HUES48 (cell line): ENCODE measurements around the gene SLC25A39.
A peak's percentile ranks its signal among the peaks of the same experiment; 100 is the strongest.
"Not testable (repeated sequence)": the region's sequence is repeated elsewhere in the genome, so short reads cannot be mapped to it uniquely, and the experiment has no call there.

Experiments used
- H3K27ac ChIP-seq: one replicate; pipeline ENCODE4 v1.7.0; 2013; ENCODE audit warnings: low read depth, low read length, inconsistent platforms
- H3K27me3 ChIP-seq: 2 replicates; pipeline ENCODE4 v1.6.1; 2013; ENCODE audit warnings: mild to moderate bottlenecking, low read length; ENCODE audit not compliant: control insufficient read depth, insufficient read depth
- H3K36me3 ChIP-seq: 2 replicates; pipeline ENCODE4 v1.6.1; 2013; ENCODE audit warnings: low read length; ENCODE audit not compliant: control insufficient read depth, insufficient read depth
- H3K4me1 ChIP-seq: 2 replicates; pipeline ENCODE4 v1.6.1; 2013; ENCODE audit warnings: mild to moderate bottlenecking, low read length; ENCODE audit not compliant: control insufficient read depth, insufficient read depth
- H3K4me3 ChIP-seq: 2 replicates; pipeline ENCODE4 v1.5.1; 2013; ENCODE audit warnings: mild to moderate bottlenecking, low read depth, low read length
- H3K9ac ChIP-seq: 2 replicates; pipeline ENCODE4 v1.6.1; 2013; ENCODE audit warnings: mild to moderate bottlenecking, low read depth, low read length, moderate library complexity
- H3K9me3 ChIP-seq: 2 replicates; pipeline ENCODE4 v1.6.1; 2013; ENCODE audit warnings: low read length; ENCODE audit not compliant: control insufficient read depth, insufficient read depth

Gene SLC25A39

DNA sequence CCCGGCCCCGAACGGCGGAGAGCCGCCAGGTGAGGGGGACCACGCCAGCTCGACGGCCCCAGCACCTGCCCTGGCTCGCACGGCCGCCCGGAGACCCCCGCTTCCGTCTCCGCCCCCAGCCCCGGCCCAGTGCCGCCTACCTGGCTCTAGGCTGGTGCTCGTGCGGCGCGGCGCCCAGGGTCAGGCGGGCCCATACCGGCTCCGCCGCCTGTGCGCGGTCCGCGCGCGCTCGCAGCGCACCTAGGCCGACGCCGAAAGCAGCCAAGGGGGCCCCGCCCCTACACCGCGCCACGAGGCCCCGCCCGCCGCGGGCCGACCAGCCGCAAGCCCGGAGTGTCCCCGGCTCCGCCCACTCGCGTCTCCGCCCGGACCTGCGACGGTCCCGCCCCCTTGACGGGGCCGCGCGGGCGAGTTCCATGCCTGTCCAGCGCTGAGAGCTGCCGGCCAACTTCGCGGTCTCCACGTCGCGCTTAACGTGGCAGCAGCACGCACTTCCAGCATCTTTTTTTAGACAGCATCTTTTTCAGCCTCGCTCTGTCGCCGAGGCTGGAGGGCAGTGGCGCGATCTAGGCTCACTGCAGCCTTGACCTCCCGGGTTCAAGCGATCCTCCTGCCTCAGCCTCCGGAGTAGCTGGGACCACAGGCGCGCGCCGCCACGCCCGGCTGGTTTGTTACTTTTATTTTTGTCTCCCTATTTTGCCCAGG lies at the start of gene SLC25A39:
TSS of gene SLC25A39 (minus strand) at position 253 of the 705 bp plus-strand sequence. CDS start 1,261 bp downstream, outside the sequence.
- H3K9ac ChIP-seq = peak within 1 kb of the TSS; percentile 43; the same call in 1 of the 2 replicates
- H3K4me3 ChIP-seq = peak within 1 kb of the TSS; percentile 77
- H3K9me3 ChIP-seq = no peaks in the 10 kb centered on the region
- no peaks in the 10 kb centered on the region; the same call in 1 of the 2 replicates for H3K27me3 ChIP-seq
- no peaks in the 10 kb centered on the region for H3K4me1 ChIP-seq
- H3K36me3 ChIP-seq = peaks cover 29% of the 10 kb centered on the region
- H3K27ac ChIP-seq = peak within 1 kb of the TSS; percentile 37

GRCh38 chr17:44372036-44372435 lies 47.4 kb upstream of the SLC25A39 start:
- no peak overlapping the region for H3K4me3 ChIP-seq
- H3K36me3 ChIP-seq = no peaks in the 10 kb centered on the region
- H3K9ac ChIP-seq = no peak overlapping the region
- no peaks in the 10 kb centered on the region for H3K9me3 ChIP-seq
- no peaks in the 10 kb centered on the region for H3K27me3 ChIP-seq
- H3K4me1 ChIP-seq = peaks cover 9% of the 10 kb centered on the region; the same call in 1 of the 2 replicates
- no peak overlapping the region for H3K27ac ChIP-seq

- H3K9ac ChIP-seq, H3K36me3 ChIP-seq, H3K4me3 ChIP-seq, H3K27me3 ChIP-seq, H3K27ac ChIP-seq, H3K4me1 ChIP-seq, H3K9me3 ChIP-seq: not testable (repeated sequence)
Observed at GRCh38 chr17:44369414-44370023, 44.9 kb upstream of the SLC25A39 start.

- not testable (repeated sequence) for H3K27me3 ChIP-seq, H3K4me1 ChIP-seq, H3K27ac ChIP-seq, H3K9me3 ChIP-seq, H3K4me3 ChIP-seq, H3K9ac ChIP-seq, H3K36me3 ChIP-seq
Observed at GRCh38 chr17:44368391-44369243, 44.0 kb upstream of the SLC25A39 start.

DNA sequence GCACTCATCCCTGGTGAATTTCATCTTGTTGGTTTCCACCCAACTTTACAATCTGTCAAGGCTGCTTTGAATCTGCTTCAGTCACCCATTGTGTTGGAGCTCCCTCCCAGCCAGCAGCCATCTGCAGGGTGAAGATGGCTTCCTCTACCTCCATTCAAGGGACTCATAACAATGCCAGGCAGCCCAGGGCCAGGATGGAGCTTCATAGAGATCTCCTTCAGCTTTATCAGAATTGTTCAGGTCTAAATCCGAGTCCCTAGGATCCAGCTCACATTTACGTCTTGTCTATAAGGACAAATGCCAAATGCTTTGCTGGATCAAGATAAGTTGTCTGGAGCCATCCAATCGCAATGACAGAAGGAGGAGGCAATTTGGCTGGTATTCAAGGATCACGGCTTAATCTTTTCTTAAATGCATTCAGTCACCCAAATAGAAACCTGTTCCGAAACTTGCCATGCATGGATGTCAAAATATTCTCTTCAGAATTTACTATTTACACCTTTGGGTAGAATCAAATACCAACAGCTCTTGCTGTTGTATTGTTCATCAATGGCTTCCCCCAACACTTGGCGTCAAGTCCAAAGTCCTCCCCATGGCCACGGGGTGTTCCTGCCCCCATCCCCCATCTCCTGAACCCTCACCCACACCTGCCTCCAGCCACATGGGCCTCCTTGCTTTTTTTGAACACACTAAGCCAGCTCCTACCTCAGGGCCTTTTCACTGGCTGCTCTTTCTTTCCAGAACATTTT lies 42.8 kb upstream of the SLC25A39 start:
- 0 out of 2 replicates have a peak, but pooled peaks cover under 1% of the 10 kb centered on the region for H3K4me1 ChIP-seq
- H3K4me3 ChIP-seq = no peak overlapping the region
- H3K27ac ChIP-seq = no peak overlapping the region
- no peak overlapping the region for H3K9ac ChIP-seq
- no peaks in the 10 kb centered on the region for H3K9me3 ChIP-seq
- H3K36me3 ChIP-seq = no peaks in the 10 kb centered on the region
- H3K27me3 ChIP-seq = no peaks in the 10 kb centered on the region; the same call in 1 of the 2 replicates

GRCh38 chr17:44365051-44365450 lies 40.4 kb upstream of the SLC25A39 start:
- H3K27me3 ChIP-seq, H3K9me3 ChIP-seq, H3K4me3 ChIP-seq, H3K9ac ChIP-seq, H3K36me3 ChIP-seq, H3K27ac ChIP-seq: not testable (repeated sequence)
- H3K4me1 ChIP-seq = peaks cover 21% of the 10 kb centered on the region

GRCh38 chr17:44363613-44364159 lies 39.1 kb upstream of the SLC25A39 start, which contains the start of gene FAM171A2:
TSS of gene FAM171A2 (minus strand) at chr17:44363853. CDS start at chr17:44363714, 139 bp downstream.
- H3K27me3 ChIP-seq = no peaks in the 10 kb centered on the region; the same call in 1 of the 2 replicates
- H3K4me3 ChIP-seq = peak within 1 kb of the TSS; percentile 79
- H3K4me1 ChIP-seq = peaks cover 21% of the 10 kb centered on the region
- H3K9ac ChIP-seq = peak within 1 kb of the TSS; percentile 48; the same call in 1 of the 2 replicates
- H3K36me3 ChIP-seq = peaks cover 11% of the 10 kb centered on the region; the same call in 1 of the 2 replicates
- H3K27ac ChIP-seq = peak within 1 kb of the TSS; percentile 35
- no peaks in the 10 kb centered on the region for H3K9me3 ChIP-seq

- peak overlapping the region; percentile 48; the same call in 1 of the 2 replicates for H3K9ac ChIP-seq
- H3K27ac ChIP-seq = peak overlapping the region; percentile 35
- H3K27me3 ChIP-seq = no peaks in the 10 kb centered on the region; the same call in 1 of the 2 replicates
- peaks cover 21% of the 10 kb centered on the region for H3K4me1 ChIP-seq
- no peaks in the 10 kb centered on the region for H3K9me3 ChIP-seq
- peak overlapping the region; percentile 79 for H3K4me3 ChIP-seq
- H3K36me3 ChIP-seq = peaks cover 11% of the 10 kb centered on the region; the same call in 1 of the 2 replicates
Observed at GRCh38 chr17:44362949-44363612, 38.5 kb upstream of the SLC25A39 start.

DNA sequence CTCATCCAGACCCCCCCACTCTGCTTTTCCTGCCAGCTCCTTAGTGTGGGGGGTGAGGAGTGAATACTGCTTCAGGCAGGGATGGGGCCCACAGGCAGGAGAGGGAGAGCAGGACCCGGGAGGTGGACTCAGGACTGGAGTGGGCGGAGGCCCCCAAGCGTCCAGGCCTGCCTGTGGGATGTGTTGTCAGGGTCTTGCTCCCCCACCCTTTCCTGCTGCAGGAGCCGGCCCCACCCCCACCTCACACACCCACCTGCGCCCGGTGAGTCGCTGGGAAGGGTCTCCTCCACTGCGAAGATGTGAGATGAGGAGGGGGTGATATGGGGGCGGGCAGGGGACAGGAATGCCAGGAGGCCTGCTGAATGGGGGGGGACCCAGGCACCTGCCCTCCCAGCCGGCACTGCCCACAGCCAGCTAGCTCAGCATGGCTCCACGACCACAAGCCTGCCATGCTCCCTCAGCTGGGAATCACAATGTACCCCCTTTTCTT lies 37.9 kb upstream of the SLC25A39 start:
- no peak overlapping the region for H3K27ac ChIP-seq
- peaks cover 21% of the 10 kb centered on the region for H3K4me1 ChIP-seq
- no peaks in the 10 kb centered on the region; the same call in 1 of the 2 replicates for H3K27me3 ChIP-seq
- H3K9me3 ChIP-seq = no peaks in the 10 kb centered on the region
- no peak overlapping the region for H3K9ac ChIP-seq
- peaks cover 11% of the 10 kb centered on the region; the same call in 1 of the 2 replicates for H3K36me3 ChIP-seq
- peak overlapping the region; percentile 79 for H3K4me3 ChIP-seq
